ENCODE data around the gene RASA2. TPM values are rescaled to one million over a fixed set of nuclear protein-coding genes. Genes with fewer than 3 reads are reported as not detected.
"Not testable (repeated sequence)": the region's sequence is repeated elsewhere in the genome, so short reads cannot be mapped to it uniquely, and the experiment has no call there.

The RASA2 gene
- total and polyA plus RNA-seq, 10 of the 15 experiments (the other 5 are each of a cell fraction or from before 2014, with no cell fraction given): 1.9 to 9.4 (median 7.2) TPM

- H3K4me2 ChIP-seq (ENCODE audit: control insufficient read depth, insufficient read depth): no peak overlapping the region
- ChIA-PET RAD21 (ENCODE audit: unreplicated experiment) (no interaction called here), CTCF (interaction anchor here (1.0 to 1.5 kb wide), 3 partner anchors 22 to 198 kb away, joined by 3 to 4 read pairs (median 3); no protein-coding TSS in a partner anchor), SMC1A (ENCODE audit: uncharacterized antibody, unreplicated experiment) (no interaction called here), POLR2A (no interaction called here)
- H4K20me1 ChIP-seq (ENCODE audit: control insufficient read depth, insufficient read depth): no peaks in the 10 kb centered on the region
- H2AFZ ChIP-seq (ENCODE audit: control insufficient read depth, low read depth, low read length): no peak overlapping the region
- no peak for DNase-seq (ENCODE audit: low read depth, low spot score)
- peak; percentile 13; the same call in 2 of the 3 replicates for ATAC-seq
- H3K4me3 ChIP-seq: no peak overlapping the region
- 96% methylated on average over 1 of the region's 1 CpG for WGBS (ENCODE audit: insufficient coverage, insufficient replicate concordance, low lambda C conversion rate, missing lambda C conversion rate)
- H3K4me1 ChIP-seq (ENCODE audit: control insufficient read depth, insufficient read depth, low read length): peaks cover 12% of the 10 kb centered on the region
- FAIRE-seq: peak; percentile 7
- H3K9me3 ChIP-seq (replicated peaks; ENCODE audit: control insufficient read depth, insufficient read depth, low read length): no peaks in the 10 kb centered on the region; the same call in 2 of the 3 replicates
- in situ Hi-C loops (cut with MboI) (no loop called here), intact Hi-C loops (cut with micrococcal nuclease; ENCODE audit: unreplicated experiment) (no loop called here)
- TF ChIP-seq SMC3 (IDR thresholded peaks at IDR 0.05; ENCODE audit: borderline replicate concordance, low read length) (no peak), WRNIP1 (IDR thresholded peaks at IDR 0.05; ENCODE audit: borderline replicate concordance, low read depth, low read length) (no peak), ESRRA (IDR thresholded peaks at IDR 0.05; ENCODE audit: low read length) (no peak), POLR2A (IDR thresholded peaks at IDR 0.05; ENCODE audit: low read depth, low read length) (no peak), POU2F2 (IDR thresholded peaks at IDR 0.05; ENCODE audit: borderline replicate concordance, low read depth, low read length) (no peak), ZNF622 (IDR thresholded peaks at IDR 0.05) (no peak), IRF4 (IDR thresholded peaks at IDR 0.05; ENCODE audit: low read depth, low read length) (no peak), CREB1 (IDR thresholded peaks at IDR 0.05; ENCODE audit: low read depth) (no peak), JUND (IDR thresholded peaks at IDR 0.05; ENCODE audit: low read depth, low read length) (no peak), ZBTB11 (CRISPR knock-in tag; IDR thresholded peaks at IDR 0.05) (no peak), CBX3 (IDR thresholded peaks at IDR 0.05; ENCODE audit: borderline replicate concordance, low read depth) (no peak), ATF7 (IDR thresholded peaks at IDR 0.05; ENCODE audit: low read depth) (no peak), TCF7 (IDR thresholded peaks at IDR 0.05; ENCODE audit: borderline replicate concordance) (no peak), NBN (IDR thresholded peaks at IDR 0.05) (no peak)
- no peaks in the 10 kb centered on the region for H3K27me3 ChIP-seq (replicated peaks in 1 of 2; ENCODE audit: control insufficient read depth in 2 of 2, insufficient read depth in 2 of 2, low read length in 1 of 2)
- H3K9ac ChIP-seq (ENCODE audit: control insufficient read depth, insufficient read depth, low read length): no peak overlapping the region
- H3K36me3 ChIP-seq (ENCODE audit: control insufficient read depth in 2 of 2, insufficient read depth in 2 of 2, low read length in 1 of 2): no peaks in the 10 kb centered on the region
- BruUV-seq (replicated peaks): no TSS peak
- no peak overlapping the region for H3K27ac ChIP-seq (ENCODE audit: control insufficient read depth, insufficient read depth)
- H3K79me2 ChIP-seq (ENCODE audit: control insufficient read depth, insufficient read depth, low read length): peaks cover 14% of the 10 kb centered on the region
Measured at GRCh38 chr3:141493184-141493583, 6.4 kb downstream of the RASA2 start.

- CTCF ChIA-PET; H4K20me1 ChIP-seq (ENCODE audit: control insufficient read depth, insufficient read depth); H3K36me3 ChIP-seq (ENCODE audit: control insufficient read depth in 2 of 2, insufficient read depth in 2 of 2, low read length in 1 of 2); ATAC-seq; H3K27ac ChIP-seq (ENCODE audit: control insufficient read depth, insufficient read depth); in situ Hi-C loops (cut with MboI); H3K9me3 ChIP-seq (replicated peaks; ENCODE audit: control insufficient read depth, insufficient read depth, low read length); FAIRE-seq; H3K27me3 ChIP-seq (replicated peaks in 1 of 2; ENCODE audit: control insufficient read depth in 2 of 2, insufficient read depth in 2 of 2, low read length in 1 of 2); DNase-seq (ENCODE audit: low read depth, low spot score); H3K4me3 ChIP-seq; BruUV-seq (replicated peaks); H2AFZ ChIP-seq (ENCODE audit: control insufficient read depth, low read depth, low read length); POLR2A ChIA-PET; H3K4me2 ChIP-seq (ENCODE audit: control insufficient read depth, insufficient read depth); H3K9ac ChIP-seq (ENCODE audit: control insufficient read depth, insufficient read depth, low read length); H3K4me1 ChIP-seq (ENCODE audit: control insufficient read depth, insufficient read depth, low read length); RAD21 ChIA-PET (ENCODE audit: unreplicated experiment); intact Hi-C loops (cut with micrococcal nuclease; ENCODE audit: unreplicated experiment): not testable (repeated sequence)
- SMC1A ChIA-PET (ENCODE audit: uncharacterized antibody, unreplicated experiment): interaction anchor here (1.1 kb wide), 1 partner anchor 9 kb away, joined by 3 read pairs; no protein-coding TSS in a partner anchor
- WGBS (ENCODE audit: insufficient coverage, insufficient replicate concordance, low lambda C conversion rate, missing lambda C conversion rate): 100% methylated on average over 4 of the region's 4 CpGs
- peaks cover 13% of the 10 kb centered on the region for H3K79me2 ChIP-seq (ENCODE audit: control insufficient read depth, insufficient read depth, low read length)
Measured at GRCh38 chr3:141497589-141497988, 10.8 kb downstream of the RASA2 start.

All from GM12878 (cell line).